B cell (primary cell): ENCODE results near the gene NFU1.

Experiments used
- CTCF ChIP-seq: fragments of 200-600 bp; IDR thresholded peaks from one replicate; pipeline ENCODE4 v1.8.0; 2022; ENCODE audit warnings: antibody characterized with exemption, mild to moderate bottlenecking
- EZH2 ChIP-seq: IDR thresholded peaks from 2 replicates; pipeline ENCODE4 v1.6.1; 2012; ENCODE audit warnings: borderline replicate concordance, low read depth, mild to moderate bottlenecking, moderate library complexity, low read length; ENCODE audit not compliant: insufficient read depth, poor library complexity, severe bottlenecking

DNA sequence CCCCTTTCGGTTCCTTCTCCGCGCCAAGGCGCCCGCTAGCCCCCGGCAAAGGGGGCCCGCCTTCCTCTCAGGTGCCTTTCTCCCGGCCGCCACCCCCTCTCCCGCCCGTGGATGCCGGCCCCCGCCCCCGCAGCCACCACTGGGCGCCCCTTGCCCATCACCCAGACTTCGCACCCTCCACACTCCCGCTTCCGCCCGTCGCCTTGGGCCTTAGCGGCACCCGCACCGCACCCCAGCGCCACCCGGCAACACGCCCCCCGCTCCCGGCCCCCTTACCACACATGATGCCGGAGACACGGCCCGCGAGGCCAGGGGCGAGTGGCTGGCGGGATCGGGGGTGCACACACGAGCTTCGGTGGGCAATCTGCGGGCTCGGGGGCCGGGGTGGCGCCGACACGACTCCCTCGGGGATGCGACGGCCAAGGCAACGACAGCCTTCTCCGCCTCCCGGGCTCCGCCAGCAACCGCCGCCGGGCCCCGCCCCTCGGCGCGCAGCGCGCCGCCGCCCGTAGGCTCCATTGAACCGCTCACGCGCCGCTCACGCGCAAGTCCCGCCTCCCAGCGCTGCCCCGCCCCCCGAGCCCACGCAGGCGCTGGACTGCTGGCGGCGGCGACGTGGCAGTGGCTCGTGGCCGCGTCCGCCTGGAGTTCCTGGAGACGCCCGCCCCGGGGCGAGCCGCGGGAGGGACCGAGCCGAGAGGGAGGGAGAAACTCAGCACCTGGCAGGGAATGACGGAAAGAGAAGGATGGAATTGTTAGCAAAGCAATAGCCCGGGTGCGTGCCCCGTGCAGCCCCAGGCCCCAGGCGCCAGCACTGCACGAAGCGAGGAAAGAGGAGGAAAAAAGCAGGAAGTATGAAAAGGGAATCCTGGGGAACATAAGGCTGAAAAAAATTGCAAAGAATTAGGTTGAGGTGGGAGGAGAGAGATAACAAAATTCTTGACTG lies 50.2 kb downstream of the NFU1 start, which contains the start of gene GFPT1:
- TF ChIP-seq CTCF (no peak), EZH2 (no peak)
